ENCODE results near the gene LRRC34.

GRCh38 chr3:169780742-169781141 is 32.0 kb downstream of the LRRC34 start:
- TF ChIP-seq POLR2A (IDR thresholded peaks at IDR 0.05) (no peak), POLR2AphosphoS5 (IDR thresholded peaks at IDR 0.05) (no peak)

Data from transverse colon (tissue), 3 donors.